OCI-LY7 (cell line): ENCODE measurements around the gene VWA8. TPM values are rescaled to one million over a fixed set of nuclear protein-coding genes. Genes with fewer than 3 reads are reported as not detected.

Experiments used
- BruUV-seq: library from RNA; stranded (reverse); fragments of 400-500 nt; replicated peaks from 2 replicates; lab custom pipeline; 2021; lab: Mats Ljungman, UMichigan
- CTCF ChIA-PET: fragments of 300-600 bp; sonication (Branson Sonifier 250); formaldehyde crosslinking; loops from one replicate; lab custom pipeline; 2022; ENCODE audit warnings: antibody characterized with exemption; ENCODE audit not compliant: unreplicated experiment; lab: Charles Lee
- POLR2A ChIA-PET: fragments of 300-600 bp; sonication (Branson Sonifier 250); formaldehyde crosslinking; loops from one replicate; lab custom pipeline; 2022; ENCODE audit warnings: antibody characterized with exemption; lab: Charles Lee
- DNase-seq: peaks from one replicate; pipeline ENCODE4 v3.0.0-alpha.2; 2015; ENCODE audit warnings: low spot score
- H2AFZ ChIP-seq: fragments of 200-600 bp; sonication (generic), shearing (Covaris generic); 2 replicates; pipeline ENCODE4 v1.6.1; 2014; ENCODE audit warnings: mild to moderate bottlenecking, antibody characterized with exemption, low read length, moderate library complexity
- H3K27ac ChIP-seq: fragments of 200-600 bp; sonication (generic); 2 replicates; pipeline ENCODE4 v1.5.1; 2014; ENCODE audit warnings: mixed run types, low read depth, mild to moderate bottlenecking, moderate library complexity, low read length, inconsistent platforms; ENCODE audit not compliant: poor library complexity, severe bottlenecking
- H3K36me3 ChIP-seq: fragments of 200-600 bp; sonication (generic); 2 replicates; pipeline ENCODE4 v1.6.1; 2014; ENCODE audit warnings: mild to moderate bottlenecking, antibody characterized with exemption, low read length, moderate library complexity, mixed read lengths; ENCODE audit not compliant: insufficient read depth
- H3K4me1 ChIP-seq: fragments of 200-600 bp; sonication (generic); 2 replicates; pipeline ENCODE4 v1.5.1; 2014; ENCODE audit warnings: mild to moderate bottlenecking, low read length; ENCODE audit not compliant: insufficient read depth, poor library complexity, severe bottlenecking
- H3K4me2 ChIP-seq: fragments of 200-600 bp; sonication (generic); 2 replicates; pipeline ENCODE4 v1.6.1; 2014; ENCODE audit warnings: mild to moderate bottlenecking, low read length
- H3K4me3 ChIP-seq: fragments of 200-600 bp; sonication (generic); 2 replicates; pipeline ENCODE4 v1.5.1; 2014; ENCODE audit warnings: mild to moderate bottlenecking, low read depth, low read length; ENCODE audit not compliant: poor library complexity, severe bottlenecking
- H3K79me2 ChIP-seq: fragments of 200-600 bp; sonication (generic); 2 replicates; pipeline ENCODE4 v1.6.1; 2016; ENCODE audit warnings: low read depth, mild to moderate bottlenecking, low read length, moderate library complexity, mixed read lengths; ENCODE audit not compliant: insufficient read depth
- H3K9me2 ChIP-seq: fragments of 200-600 bp; sonication (generic); 2 replicates; pipeline ENCODE4 v1.6.1; 2016; ENCODE audit warnings: mild to moderate bottlenecking, low read length, mixed read lengths; ENCODE audit not compliant: insufficient read depth
- H3K9me3 ChIP-seq: fragments of 200-600 bp; sonication (generic); 2 replicates; pipeline ENCODE4 v1.6.1; 2014; ENCODE audit warnings: mild to moderate bottlenecking, mixed run types, low read length, mixed read lengths
- H4K20me1 ChIP-seq: fragments of 200-600 bp; sonication (generic); 2 replicates; pipeline ENCODE4 v1.6.1; 2014; ENCODE audit warnings: mild to moderate bottlenecking, antibody characterized with exemption, low read length, moderate library complexity, mixed read lengths; ENCODE audit not compliant: insufficient read depth
- CTCF ChIP-seq: fragments of 200-600 bp; sonication (generic); conservative IDR thresholded peaks from 2 replicates; pipeline ENCODE4 v1.5.1; 2014; ENCODE audit warnings: mild to moderate bottlenecking, antibody characterized with exemption, low read length, moderate library complexity, mixed read lengths
- EZH2phosphoT487 ChIP-seq: fragments of 200-600 bp; sonication (generic); IDR thresholded peaks from 2 replicates; pipeline ENCODE4 v1.6.1; 2018; ENCODE audit warnings: low read depth, borderline replicate concordance, mild to moderate bottlenecking, mixed run types, antibody characterized with exemption, low read length, moderate library complexity, mixed read lengths
- intact Hi-C: fragments of 100-400 bp; cut with micrococcal nuclease; formaldehyde crosslinking; loops from one replicate; pipeline ENCODE4 v1.10.0; 2022; ENCODE audit not compliant: unreplicated experiment
- total RNA-seq, 2 experiments: library from RNA; depleted of rRNA in 1 of 2; stranded (reverse); fragments of >200 nt in 1 of 2; shearing (Covaris generic) in 1 of 2; gene quantifications; 2 replicates each; pipeline ENCODE4 v1.2.3, GENCODE V29; 2014 to 2022

VWA8 gene
- total RNA-seq, 2 experiments from 2014 or later, result 26.4 to 31.5 TPM

- no peaks in the 10 kb centered on the region for H3K36me3 ChIP-seq
- no peak overlapping the region for H2AFZ ChIP-seq
- H3K9me2 ChIP-seq, result no peaks in the 10 kb centered on the region
- no peaks in the 10 kb centered on the region for H3K9me3 ChIP-seq
- POLR2A ChIA-PET, result interaction anchor here (0.8 kb wide), 1 partner anchor 13 kb away, joined by 3 read pairs; no protein-coding TSS in a partner anchor
- CTCF ChIA-PET, result no interaction called here
- no peak overlapping the region for H3K4me2 ChIP-seq
- TF ChIP-seq CTCF (no peak), EZH2phosphoT487 (no peak)
- H3K4me3 ChIP-seq, result no peak overlapping the region
- no peak overlapping the region for H3K27ac ChIP-seq
- H3K79me2 ChIP-seq, result no peaks in the 10 kb centered on the region
- intact Hi-C loops, result no loop called here
- H4K20me1 ChIP-seq, result no peaks in the 10 kb centered on the region
- H3K4me1 ChIP-seq, result no peaks in the 10 kb centered on the region
- no peak for DNase-seq
- BruUV-seq, result no TSS peak
Measured at GRCh38 chr13:42000846-42001245, 39.9 kb upstream of the VWA8 start.

GRCh38 chr13:41997396-41997795 is 36.5 kb upstream of the VWA8 start:
- ChIA-PET CTCF (no interaction called here), POLR2A (no interaction called here)
- intact Hi-C loops, result no loop called here
- Histone ChIP-seq H2AFZ (no peak overlapping the region), H3K4me1 (no peaks in the 10 kb centered on the region), H3K4me3 (no peak overlapping the region), H3K9me2 (no peaks in the 10 kb centered on the region), H3K9me3 (no peaks in the 10 kb centered on the region), H3K27ac (no peak overlapping the region), H3K79me2 (no peaks in the 10 kb centered on the region), H3K4me2 (no peak overlapping the region), H4K20me1 (no peaks in the 10 kb centered on the region), H3K36me3 (no peaks in the 10 kb centered on the region)
- TF ChIP-seq EZH2phosphoT487 (no peak), CTCF (no peak)
- no peak for DNase-seq
- BruUV-seq, result no TSS peak

- H3K27ac ChIP-seq, result no peak overlapping the region
- no peak for DNase-seq
- no peaks in the 10 kb centered on the region for H3K4me1 ChIP-seq
- H3K4me3 ChIP-seq, result no peak overlapping the region
- H4K20me1 ChIP-seq, result no peaks in the 10 kb centered on the region
- no peak overlapping the region for H2AFZ ChIP-seq
- POLR2A ChIA-PET, result no interaction called here
- CTCF ChIA-PET, result no interaction called here
- H3K9me2 ChIP-seq, result no peaks in the 10 kb centered on the region
- H3K79me2 ChIP-seq, result no peaks in the 10 kb centered on the region
- H3K9me3 ChIP-seq, result no peaks in the 10 kb centered on the region
- no TSS peak for BruUV-seq
- intact Hi-C loops, result no loop called here
- no peaks in the 10 kb centered on the region for H3K36me3 ChIP-seq
- TF ChIP-seq CTCF, result no peak
- no peak for TF ChIP-seq EZH2phosphoT487
- no peak overlapping the region for H3K4me2 ChIP-seq
Measured at GRCh38 chr13:41995946-41996345, 35.0 kb upstream of the VWA8 start.
